WTC11 (cell line): ENCODE measurements around the gene DESI2.

Source experiments
- CREB1 ChIP-seq: sonication (generic); formaldehyde crosslinking; IDR thresholded peaks from 2 replicates; pipeline ENCODE4 v1.8.0; 2023; ENCODE audit warnings: mild to moderate bottlenecking, missing genetic modification reagents
- ESRRA ChIP-seq: sonication (generic); formaldehyde crosslinking; IDR thresholded peaks from 2 replicates; pipeline ENCODE4 v1.8.1; 2022; ENCODE audit warnings: mild to moderate bottlenecking, missing genetic modification reagents, borderline replicate concordance
- FOXP1 ChIP-seq: sonication (generic); formaldehyde crosslinking; IDR thresholded peaks from 2 replicates; pipeline ENCODE4 v1.8.0; 2022; ENCODE audit warnings: missing genetic modification reagents, mild to moderate bottlenecking, moderate library complexity, borderline replicate concordance
- SP1 ChIP-seq: sonication (generic); formaldehyde crosslinking; conservative IDR thresholded peaks from 2 replicates; pipeline ENCODE4 v1.8.1; 2022; ENCODE audit warnings: missing genetic modification reagents
- TF ChIP-seq, protein P1 (sequence below): sonication (generic); formaldehyde crosslinking; IDR thresholded peaks from 2 replicates; pipeline ENCODE4 v1.8.1; 2023; ENCODE audit warnings: mild to moderate bottlenecking, missing genetic modification reagents, moderate library complexity
- TF ChIP-seq, protein P2 (sequence below): fragments of 200-600 bp; IDR thresholded peaks from 2 replicates; pipeline ENCODE4 v1.8.0; 2022; ENCODE audit warnings: antibody characterized with exemption

DNA sequence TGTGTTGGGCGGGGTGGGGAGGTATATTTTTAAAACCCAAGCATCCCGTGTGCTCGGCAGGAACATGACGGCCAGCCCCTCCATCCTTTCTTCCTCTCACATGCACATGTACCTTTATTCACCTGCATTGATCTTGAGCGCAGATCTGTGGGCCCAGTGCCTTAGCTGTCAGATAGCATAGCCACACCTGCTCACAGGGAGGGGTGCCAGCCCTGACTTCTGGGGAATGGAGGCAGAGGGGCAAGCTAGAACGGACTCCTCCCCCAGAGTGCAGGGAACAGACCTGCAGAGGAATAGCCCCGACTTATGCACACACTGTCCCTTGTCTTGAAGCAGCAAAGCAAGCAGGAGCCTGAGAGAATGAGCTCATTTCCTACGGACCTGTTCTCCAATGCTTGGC, 56.1 kb downstream of the DESI2 start:
- TF ChIP-seq, protein P1, sequence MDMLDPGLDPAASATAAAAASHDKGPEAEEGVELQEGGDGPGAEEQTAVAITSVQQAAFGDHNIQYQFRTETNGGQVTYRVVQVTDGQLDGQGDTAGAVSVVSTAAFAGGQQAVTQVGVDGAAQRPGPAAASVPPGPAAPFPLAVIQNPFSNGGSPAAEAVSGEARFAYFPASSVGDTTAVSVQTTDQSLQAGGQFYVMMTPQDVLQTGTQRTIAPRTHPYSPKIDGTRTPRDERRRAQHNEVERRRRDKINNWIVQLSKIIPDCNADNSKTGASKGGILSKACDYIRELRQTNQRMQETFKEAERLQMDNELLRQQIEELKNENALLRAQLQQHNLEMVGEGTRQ (CRISPR knock-in tag) = no peak
- TF ChIP-seq ESRRA (CRISPR knock-in tag) (no peak), FOXP1 (no peak), CREB1 (CRISPR knock-in tag) (no peak), SP1 (CRISPR knock-in tag) (no peak)
- TF ChIP-seq, protein P2, sequence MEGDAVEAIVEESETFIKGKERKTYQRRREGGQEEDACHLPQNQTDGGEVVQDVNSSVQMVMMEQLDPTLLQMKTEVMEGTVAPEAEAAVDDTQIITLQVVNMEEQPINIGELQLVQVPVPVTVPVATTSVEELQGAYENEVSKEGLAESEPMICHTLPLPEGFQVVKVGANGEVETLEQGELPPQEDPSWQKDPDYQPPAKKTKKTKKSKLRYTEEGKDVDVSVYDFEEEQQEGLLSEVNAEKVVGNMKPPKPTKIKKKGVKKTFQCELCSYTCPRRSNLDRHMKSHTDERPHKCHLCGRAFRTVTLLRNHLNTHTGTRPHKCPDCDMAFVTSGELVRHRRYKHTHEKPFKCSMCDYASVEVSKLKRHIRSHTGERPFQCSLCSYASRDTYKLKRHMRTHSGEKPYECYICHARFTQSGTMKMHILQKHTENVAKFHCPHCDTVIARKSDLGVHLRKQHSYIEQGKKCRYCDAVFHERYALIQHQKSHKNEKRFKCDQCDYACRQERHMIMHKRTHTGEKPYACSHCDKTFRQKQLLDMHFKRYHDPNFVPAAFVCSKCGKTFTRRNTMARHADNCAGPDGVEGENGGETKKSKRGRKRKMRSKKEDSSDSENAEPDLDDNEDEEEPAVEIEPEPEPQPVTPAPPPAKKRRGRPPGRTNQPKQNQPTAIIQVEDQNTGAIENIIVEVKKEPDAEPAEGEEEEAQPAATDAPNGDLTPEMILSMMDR = no peak
